ENCODE results near the gene KCNQ5. TPM values are rescaled to one million over a fixed set of nuclear protein-coding genes. Genes with fewer than 3 reads are reported as not detected.

Gene KCNQ5
- total RNA-seq, 1 experiment from 2014 or later = not detected

- TF ChIP-seq TCF7L2 (IDR thresholded peaks at IDR 0.05; ENCODE audit: borderline replicate concordance, extremely low read depth, insufficient read depth, insufficient read length) (no peak), ZBTB33 (IDR thresholded peaks at IDR 0.05; ENCODE audit: extremely low read depth, insufficient replicate concordance, low read length) (no peak), CEBPB (IDR thresholded peaks at IDR 0.05; ENCODE audit: low read depth) (no peak)
These were observed 99.5 kb downstream of the KCNQ5 start (continued) for GRCh38 chr6:72721346-72721745.

- Histone ChIP-seq H3K9ac (ENCODE audit: low read length) (no peak overlapping the region), H2AFZ (ENCODE audit: low read depth, low read length, poor library complexity, severe bottlenecking) (no peak overlapping the region), H3K27ac (ENCODE audit: low read depth, low read length) (no peak overlapping the region), H4K20me1 (ENCODE audit: insufficient read depth) (no peaks in the 10 kb centered on the region), H3K36me3 (ENCODE audit: control insufficient read depth in 1 of 2, insufficient read depth in 2 of 2, low read length in 2 of 2) (no peaks in the 10 kb centered on the region), H3K4me1 (ENCODE audit: control insufficient read depth in 1 of 2, insufficient read depth in 2 of 2, low read length in 2 of 2) (no peaks in the 10 kb centered on the region), H3K9me2 (ENCODE audit: insufficient read depth) (no peaks in the 10 kb centered on the region), H3K4me2 (ENCODE audit: low read length) (no peak overlapping the region), H3K4me3 (replicated peaks in 1 of 2; ENCODE audit: low read depth in 1 of 2, low read length in 2 of 2) (no peak overlapping the region), H3K9me3 (ENCODE audit: control insufficient read depth in 1 of 2, insufficient read depth in 1 of 2, low read depth in 1 of 2, low read length in 2 of 2) (no peaks in the 10 kb centered on the region), H3K79me2 (ENCODE audit: insufficient read depth, low read length) (no peaks in the 10 kb centered on the region), H3K27me3 (ENCODE audit: insufficient read depth, low read length) (peaks cover 6% of the 10 kb centered on the region)
- no peak for DNase-seq (ENCODE audit: low read depth, low spot score)
- ChIA-PET CTCF (no interaction called here), RAD21 (ENCODE audit: low non-redundant PET in 1 of 2, low total read pairs in 2 of 2, uncharacterized antibody in 2 of 2, unreplicated experiment in 2 of 2) (no interaction called here), POLR2A (no interaction called here)
- intact Hi-C loops (cut with micrococcal nuclease) = no loop called here
- BruUV-seq (replicated peaks) = no TSS peak
- ATAC-seq = no peak
- TF ChIP-seq FOSL1 (IDR thresholded peaks at IDR 0.05; ENCODE audit: low read depth) (no peak), SRF (IDR thresholded peaks at IDR 0.05; ENCODE audit: low read depth) (no peak), SIN3A (IDR thresholded peaks at IDR 0.05; ENCODE audit: low read depth) (no peak), TCF7L2 (IDR thresholded peaks at IDR 0.05; ENCODE audit: borderline replicate concordance, extremely low read depth, insufficient read depth, insufficient read length) (no peak), ZNF274 (IDR thresholded peaks at IDR 0.05; ENCODE audit: low read depth, low read length) (no peak), SP1 (IDR thresholded peaks at IDR 0.05; ENCODE audit: low read depth) (no peak), EZH2phosphoT487 (IDR thresholded peaks at IDR 0.05; ENCODE audit: borderline replicate concordance) (no peak), MAX (IDR thresholded peaks at IDR 0.05) (no peak), ZBTB33 (IDR thresholded peaks at IDR 0.05; ENCODE audit: extremely low read depth, insufficient replicate concordance, low read length) (no peak), REST (IDR thresholded peaks at IDR 0.05; ENCODE audit: low read depth) (no peak), POLR2A (IDR thresholded peaks at IDR 0.05; ENCODE audit: borderline replicate concordance, extremely low read depth, insufficient read depth, insufficient read length) (no peak), EGR1 (IDR thresholded peaks at IDR 0.05; ENCODE audit: low read depth) (no peak), ZFX (IDR thresholded peaks at IDR 0.05) (no peak), CTCF (IDR thresholded peaks at IDR 0.05 in 2 of 3, conservative IDR thresholded peaks at IDR 0.05 in 1 of 3; ENCODE audit: borderline replicate concordance in 1 of 3, insufficient read depth in 1 of 3, low read depth in 2 of 3, low read length in 2 of 3) (no peak), EZH2 (IDR thresholded peaks at IDR 0.05) (no peak), JUND (IDR thresholded peaks at IDR 0.05) (no peak)
These were observed 102.7 kb downstream of the KCNQ5 start for GRCh38 chr6:72724545-72724944.

Data from HCT116 (cell line).